ENCODE results near the gene ABHD6. TPM values are rescaled to one million over a fixed set of nuclear protein-coding genes. Genes with fewer than 3 reads are reported as not detected.
"Not testable (repeated sequence)": the region's sequence is repeated elsewhere in the genome, so short reads cannot be mapped to it uniquely, and the experiment has no call there.

The ABHD6 gene
- total RNA-seq, 1 donor from 2014 or later: 3.9 TPM

DNA sequence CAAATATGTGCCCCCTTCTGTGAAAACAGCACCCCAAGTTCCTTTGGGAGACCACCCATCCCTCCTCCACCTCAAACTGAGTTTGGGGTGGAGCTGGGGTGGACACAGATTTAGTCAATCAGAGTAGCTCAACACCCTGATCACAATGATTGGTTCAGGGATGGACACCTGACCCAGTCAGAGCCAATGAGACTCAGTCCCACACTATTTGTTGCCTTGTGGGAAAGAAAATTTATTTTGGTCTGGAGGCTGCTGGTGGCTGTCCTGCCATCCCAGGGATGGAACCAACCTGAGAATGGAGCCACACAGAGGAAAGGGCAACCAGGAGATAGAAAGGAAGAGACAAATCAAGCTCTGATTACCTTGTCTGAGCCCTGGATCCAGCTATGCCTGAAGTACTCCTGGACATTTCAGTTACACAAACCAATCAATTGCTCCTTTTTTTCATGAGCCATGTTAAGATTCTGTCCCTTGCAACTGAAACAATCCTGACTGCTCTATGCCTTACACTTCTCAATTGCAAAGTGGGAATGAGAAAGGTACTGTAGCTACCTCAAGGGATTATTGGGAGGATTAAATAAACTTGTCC lies 37.4 kb upstream of the ABHD6 start:
- DNase-seq (ENCODE audit: low read depth): no peak
- no peaks in the 10 kb centered on the region for H4K20me1 ChIP-seq (ENCODE audit: insufficient read depth, low read length)
- H3K79me2 ChIP-seq (ENCODE audit: insufficient read depth, low read length): no peaks in the 10 kb centered on the region
- no peak overlapping the region for H2AFZ ChIP-seq (ENCODE audit: low read depth, low read length)
- no peak for TF ChIP-seq EZH2 (IDR thresholded peaks at IDR 0.05; ENCODE audit: insufficient read depth, low read length)
- TF ChIP-seq, protein P1, sequence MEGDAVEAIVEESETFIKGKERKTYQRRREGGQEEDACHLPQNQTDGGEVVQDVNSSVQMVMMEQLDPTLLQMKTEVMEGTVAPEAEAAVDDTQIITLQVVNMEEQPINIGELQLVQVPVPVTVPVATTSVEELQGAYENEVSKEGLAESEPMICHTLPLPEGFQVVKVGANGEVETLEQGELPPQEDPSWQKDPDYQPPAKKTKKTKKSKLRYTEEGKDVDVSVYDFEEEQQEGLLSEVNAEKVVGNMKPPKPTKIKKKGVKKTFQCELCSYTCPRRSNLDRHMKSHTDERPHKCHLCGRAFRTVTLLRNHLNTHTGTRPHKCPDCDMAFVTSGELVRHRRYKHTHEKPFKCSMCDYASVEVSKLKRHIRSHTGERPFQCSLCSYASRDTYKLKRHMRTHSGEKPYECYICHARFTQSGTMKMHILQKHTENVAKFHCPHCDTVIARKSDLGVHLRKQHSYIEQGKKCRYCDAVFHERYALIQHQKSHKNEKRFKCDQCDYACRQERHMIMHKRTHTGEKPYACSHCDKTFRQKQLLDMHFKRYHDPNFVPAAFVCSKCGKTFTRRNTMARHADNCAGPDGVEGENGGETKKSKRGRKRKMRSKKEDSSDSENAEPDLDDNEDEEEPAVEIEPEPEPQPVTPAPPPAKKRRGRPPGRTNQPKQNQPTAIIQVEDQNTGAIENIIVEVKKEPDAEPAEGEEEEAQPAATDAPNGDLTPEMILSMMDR (IDR thresholded peaks at IDR 0.05; ENCODE audit: insufficient read depth, low read depth, low read length): no peak
- H3K27ac Mint-ChIP-seq (ENCODE audit: unreplicated experiment): no peak overlapping the region
- no peak overlapping the region for H3K4me3 Mint-ChIP-seq (ENCODE audit: unreplicated experiment)
- H3K36me3 ChIP-seq (ENCODE audit: insufficient read depth, low read length): no peaks in the 10 kb centered on the region
- no peaks in the 10 kb centered on the region for H3K4me1 ChIP-seq (ENCODE audit: insufficient read depth, low read length)
- no peaks in the 10 kb centered on the region for H3K9me3 ChIP-seq (ENCODE audit: insufficient read depth, low read depth, low read length)
- FAIRE-seq: no peak
- H3K4me2 ChIP-seq (ENCODE audit: low read length): no peak overlapping the region
- peaks cover 4% of the 10 kb centered on the region for H3K27me3 Mint-ChIP-seq (ENCODE audit: low read depth, unreplicated experiment)
- H3K9ac ChIP-seq (ENCODE audit: low read length): no peak overlapping the region
- H3K4me1 Mint-ChIP-seq (ENCODE audit: low read depth, unreplicated experiment): peaks cover 8% of the 10 kb centered on the region
- no peaks in the 10 kb centered on the region for H3K9me3 Mint-ChIP-seq (ENCODE audit: unreplicated experiment)
- no peaks in the 10 kb centered on the region for H3K27me3 ChIP-seq (ENCODE audit: insufficient read depth, low read length)
- no peak overlapping the region for H3K27ac ChIP-seq (ENCODE audit: low read depth, low read length)
- no peak overlapping the region for H3K4me3 ChIP-seq (ENCODE audit: insufficient read depth, low read depth, low read length)
- peaks cover 2% of the 10 kb centered on the region for H3K36me3 Mint-ChIP-seq (ENCODE audit: low read depth, unreplicated experiment)

DNA sequence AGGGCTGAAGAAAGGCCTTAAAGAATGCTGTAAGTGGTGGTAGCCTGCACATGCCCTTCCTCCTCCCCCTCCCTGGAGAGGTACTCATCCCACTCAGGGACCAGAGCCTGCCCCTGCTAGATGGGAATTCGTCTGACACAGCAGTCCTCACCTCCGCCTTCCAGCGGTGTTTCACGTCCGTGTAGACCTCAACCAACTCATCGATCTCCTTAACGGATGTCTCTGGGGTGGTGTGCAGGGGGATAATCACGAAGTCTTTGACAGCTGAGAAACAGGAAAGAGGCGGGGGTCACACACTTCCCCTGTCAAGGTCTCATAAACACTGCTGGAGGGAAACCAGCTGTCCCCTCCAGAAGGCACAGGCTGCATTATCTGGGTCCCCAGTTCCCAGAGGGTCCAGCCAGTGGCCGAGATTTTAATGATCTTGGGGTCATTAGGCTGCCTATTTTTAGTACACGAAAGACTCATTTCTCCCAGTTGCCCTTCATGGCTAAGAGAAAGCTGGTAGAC lies 36.7 kb upstream of the ABHD6 start:
- Mint-ChIP-seq H3K4me3 (ENCODE audit: unreplicated experiment) (no peak overlapping the region), H3K36me3 (ENCODE audit: low read depth, unreplicated experiment) (peaks cover 2% of the 10 kb centered on the region)

DNA sequence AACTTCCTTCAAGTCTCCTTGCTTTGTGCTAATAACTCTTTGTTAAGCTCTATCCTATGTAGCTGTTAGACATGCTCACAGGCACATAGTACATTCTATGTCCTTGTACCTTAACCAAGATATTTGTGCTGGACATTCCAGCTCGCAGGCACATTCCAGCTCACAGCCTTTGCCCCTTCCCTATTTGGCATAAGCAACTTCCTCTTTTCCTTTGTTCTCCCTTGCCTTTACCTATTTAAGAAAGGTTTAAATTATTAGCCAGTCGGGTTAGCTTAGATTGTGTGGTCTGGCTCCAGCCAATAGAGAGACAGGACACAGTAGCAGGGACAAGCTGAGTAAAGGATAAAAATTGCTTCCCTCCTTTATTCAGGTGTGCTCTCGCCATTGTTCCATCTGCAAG lies 36.1 kb upstream of the ABHD6 start:
- H4K20me1 ChIP-seq (ENCODE audit: insufficient read depth, low read length); H3K4me2 ChIP-seq (ENCODE audit: low read length); H3K9me3 Mint-ChIP-seq (ENCODE audit: unreplicated experiment); H3K4me3 Mint-ChIP-seq (ENCODE audit: unreplicated experiment); H3K36me3 Mint-ChIP-seq (ENCODE audit: low read depth, unreplicated experiment); H3K4me1 Mint-ChIP-seq (ENCODE audit: low read depth, unreplicated experiment); H3K4me3 ChIP-seq (ENCODE audit: insufficient read depth, low read depth, low read length); H3K27ac ChIP-seq (ENCODE audit: low read depth, low read length); H3K9ac ChIP-seq (ENCODE audit: low read length); DNase-seq (ENCODE audit: low read depth); H3K27me3 Mint-ChIP-seq (ENCODE audit: low read depth, unreplicated experiment); H3K4me1 ChIP-seq (ENCODE audit: insufficient read depth, low read length); H3K79me2 ChIP-seq (ENCODE audit: insufficient read depth, low read length); H3K27ac Mint-ChIP-seq (ENCODE audit: unreplicated experiment); H3K9me3 ChIP-seq (ENCODE audit: insufficient read depth, low read depth, low read length); H3K27me3 ChIP-seq (ENCODE audit: insufficient read depth, low read length); H2AFZ ChIP-seq (ENCODE audit: low read depth, low read length); FAIRE-seq; H3K36me3 ChIP-seq (ENCODE audit: insufficient read depth, low read length): not testable (repeated sequence)

More for the DNA sequence above, 36.7 kb upstream of the ABHD6 start:
- Histone ChIP-seq H3K36me3 (ENCODE audit: insufficient read depth, low read length) (no peaks in the 10 kb centered on the region), H3K4me1 (ENCODE audit: insufficient read depth, low read length) (no peaks in the 10 kb centered on the region), H3K27ac (ENCODE audit: low read depth, low read length) (no peak overlapping the region), H3K4me3 (ENCODE audit: insufficient read depth, low read depth, low read length) (no peak overlapping the region), H3K79me2 (ENCODE audit: insufficient read depth, low read length) (no peaks in the 10 kb centered on the region), H2AFZ (ENCODE audit: low read depth, low read length) (no peak overlapping the region), H3K9me3 (ENCODE audit: insufficient read depth, low read depth, low read length) (no peaks in the 10 kb centered on the region), H3K9ac (ENCODE audit: low read length) (no peak overlapping the region), H3K27me3 (ENCODE audit: insufficient read depth, low read length) (no peaks in the 10 kb centered on the region), H3K4me2 (ENCODE audit: low read length) (no peak overlapping the region), H4K20me1 (ENCODE audit: insufficient read depth, low read length) (no peaks in the 10 kb centered on the region)
- DNase-seq (ENCODE audit: low read depth) (no peak), FAIRE-seq (no peak)
- Mint-ChIP-seq H3K27me3 (ENCODE audit: low read depth, unreplicated experiment) (peaks cover 4% of the 10 kb centered on the region), H3K9me3 (ENCODE audit: unreplicated experiment) (no peaks in the 10 kb centered on the region), H3K4me1 (ENCODE audit: low read depth, unreplicated experiment) (peaks cover 8% of the 10 kb centered on the region), H3K27ac (ENCODE audit: unreplicated experiment) (no peak overlapping the region)
- TF ChIP-seq EZH2 (IDR thresholded peaks at IDR 0.05; ENCODE audit: insufficient read depth, low read length): no peak
- TF ChIP-seq, protein P1 (IDR thresholded peaks at IDR 0.05; ENCODE audit: insufficient read depth, low read depth, low read length): no peak
